Head of caudate nucleus (tissue), 42 donors: Measurements from ENCODE around the gene MRTFB.
A peak's percentile ranks its signal among the peaks of the same experiment; 100 is the strongest.
"Not testable (repeated sequence)": the region's sequence is repeated elsewhere in the genome, so short reads cannot be mapped to it uniquely, and the experiment has no call there.

Source experiments
- DNase-seq, 42 donors: peaks; one replicate each; pipeline versions ENCODE4 v3.0.0 to v3.0.0-alpha.2; 2020 to 2021; ENCODE audit warnings: mixed read lengths in 7 of 42
- intact Hi-C: fragments of 100-400 bp; cut with DNase I; formaldehyde crosslinking; loops from one replicate; pipeline ENCODE4 v1.15.0; 2022

The MRTFB gene

DNA sequence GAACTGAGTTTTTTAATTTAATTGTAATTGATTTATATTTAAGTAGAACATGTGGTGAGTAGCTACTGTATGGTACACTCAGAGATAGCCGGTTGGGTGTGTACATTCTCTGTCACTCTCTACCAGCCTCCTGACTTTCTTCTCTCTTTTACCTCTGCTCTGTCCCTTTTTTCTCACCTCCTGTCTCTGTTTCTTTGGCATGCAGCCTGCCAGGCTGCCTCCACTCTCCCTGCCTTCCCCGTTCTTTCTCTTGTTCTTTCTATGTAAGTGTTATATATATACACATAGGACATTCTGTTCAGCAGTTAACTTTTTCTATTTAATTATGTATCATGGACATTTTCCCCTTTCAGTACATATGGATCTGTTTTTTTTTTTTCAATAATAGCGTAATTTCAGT, 50.8 kb downstream of the MRTFB start:
- DNase-seq: no peak
- intact Hi-C loops: no loop called here

- intact Hi-C loops, DNase-seq: not testable (repeated sequence)
Observed at GRCh38 chr16:14122430-14122829, 51.3 kb downstream of the MRTFB start.

GRCh38 chr16:14125000-14125681, 54.0 kb downstream of the MRTFB start:
- intact Hi-C loops: no loop called here
- DNase-seq: no peak

GRCh38 chr16:14125708-14126107, 54.6 kb downstream of the MRTFB start:
- DNase-seq: no peak
- intact Hi-C loops: no loop called here

DNA sequence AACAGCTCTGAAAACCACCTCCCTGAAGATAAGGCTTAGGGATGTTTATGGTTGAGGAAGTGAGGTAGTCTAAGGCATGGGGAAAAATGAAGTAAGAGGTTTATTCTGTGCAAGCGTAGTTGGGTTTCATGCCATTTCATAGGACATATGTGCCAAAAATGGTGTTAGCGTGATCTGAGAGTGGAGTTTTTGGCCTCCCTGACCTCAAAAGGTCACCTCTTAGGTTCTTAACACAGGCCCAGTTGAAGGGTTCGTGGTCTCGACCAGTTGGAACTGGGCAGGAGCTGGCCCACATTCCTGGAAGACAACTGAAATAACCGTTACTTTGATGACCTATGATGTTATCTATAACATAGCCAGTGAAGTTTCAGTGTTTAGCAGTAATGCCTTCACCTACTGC, 57.0 kb downstream of the MRTFB start:
- intact Hi-C loops: no loop called here

DNA sequence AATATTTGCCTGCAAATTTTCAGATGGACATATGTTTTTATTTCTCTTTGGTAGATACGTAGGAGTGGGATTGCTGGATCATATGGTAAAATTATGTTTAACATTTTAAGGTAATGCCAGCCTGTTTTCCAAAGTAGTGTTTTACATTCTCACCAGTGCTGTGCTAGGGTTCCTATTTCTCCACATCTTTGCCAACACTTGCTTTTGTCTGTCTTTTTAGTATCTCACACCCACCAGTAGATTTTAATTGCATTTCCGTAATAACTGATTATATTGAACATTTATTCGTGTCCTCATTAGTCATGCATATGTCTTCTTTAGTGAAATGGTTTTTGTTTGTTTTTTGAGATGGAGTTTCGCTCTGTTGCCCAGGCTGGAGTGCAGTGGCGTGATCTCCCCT, 58.4 kb downstream of the MRTFB start:
- no peak for DNase-seq
- intact Hi-C loops: no loop called here

More for the DNA sequence above, 57.0 kb downstream of the MRTFB start:
- no peak for DNase-seq

DNA sequence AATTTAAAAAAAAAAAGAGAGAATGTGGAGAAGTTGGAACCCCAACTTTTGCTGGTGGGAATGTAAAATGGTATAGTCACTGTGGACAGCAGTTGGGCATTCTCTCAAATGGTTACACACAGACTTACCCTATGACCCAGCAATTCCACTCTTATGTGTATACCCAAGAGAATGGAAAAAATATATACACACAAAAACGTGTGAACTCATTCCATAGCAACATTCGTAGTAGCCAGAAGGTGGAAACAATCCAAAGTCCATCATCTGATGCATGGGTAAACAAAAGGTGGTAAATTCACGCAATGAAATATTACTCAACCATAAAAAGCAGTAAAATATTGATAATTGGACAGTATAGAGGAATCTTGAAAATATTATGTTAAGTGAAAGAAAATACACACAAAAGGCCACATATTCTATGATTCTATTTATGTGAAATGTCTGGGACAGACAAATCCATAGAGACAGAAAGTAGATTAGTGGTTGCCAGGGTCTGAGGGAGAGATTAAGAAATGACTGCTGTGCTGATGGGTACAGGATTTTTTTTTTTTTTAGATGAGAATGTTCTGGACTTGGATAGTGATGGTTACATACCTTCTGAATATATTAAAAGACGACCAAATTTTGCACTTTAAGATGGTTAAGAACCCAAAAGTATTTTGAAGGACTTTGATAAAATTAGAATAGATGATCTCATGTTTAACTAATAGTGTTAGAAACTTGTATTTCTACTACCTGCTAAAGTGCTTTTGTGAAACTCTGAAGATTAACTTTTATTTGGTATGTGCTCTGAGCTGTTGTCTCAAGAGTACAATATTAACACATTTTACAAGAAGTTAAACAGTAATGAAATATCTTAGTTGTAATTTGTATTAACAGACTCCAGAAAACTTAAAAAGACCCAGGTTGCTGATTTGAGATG, 60.9 kb downstream of the MRTFB start:
- no peak for DNase-seq
- intact Hi-C loops: no loop called here

GRCh38 chr16:14132696-14133048, 61.6 kb downstream of the MRTFB start:
- intact Hi-C loops: no loop called here
- no peak for DNase-seq

GRCh38 chr16:14133907-14134306, 62.8 kb downstream of the MRTFB start:
- intact Hi-C loops: no loop called here
- DNase-seq: no peak

GRCh38 chr16:14135704-14136103, 64.6 kb downstream of the MRTFB start:
- DNase-seq: no peak
- intact Hi-C loops: no loop called here

GRCh38 chr16:14139872-14140271, 68.8 kb downstream of the MRTFB start:
- no peak for DNase-seq
- intact Hi-C loops: no loop called here

DNA sequence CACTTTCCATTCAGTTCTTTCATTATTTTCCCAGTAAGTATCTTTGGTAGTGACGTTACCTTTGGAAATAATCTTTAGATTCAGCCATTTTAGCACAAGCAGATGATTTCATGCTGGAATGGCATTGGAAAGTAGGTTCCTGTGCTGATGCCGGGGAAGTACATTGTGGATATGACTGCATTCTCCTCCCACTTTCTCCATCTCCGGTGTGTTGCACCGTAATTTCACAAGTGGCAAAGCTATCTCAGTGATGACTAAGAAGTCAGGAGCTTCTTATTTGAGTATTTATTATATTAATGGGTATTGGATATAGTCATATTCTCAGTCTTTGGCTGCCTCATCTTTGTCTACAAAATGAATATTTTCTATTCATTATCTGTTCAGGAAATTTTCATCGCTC, 69.8 kb downstream of the MRTFB start:
- intact Hi-C loops: no loop called here
- peak in 28 of 42 donors; percentile 3 to 76 (median 32) for DNase-seq

DNA sequence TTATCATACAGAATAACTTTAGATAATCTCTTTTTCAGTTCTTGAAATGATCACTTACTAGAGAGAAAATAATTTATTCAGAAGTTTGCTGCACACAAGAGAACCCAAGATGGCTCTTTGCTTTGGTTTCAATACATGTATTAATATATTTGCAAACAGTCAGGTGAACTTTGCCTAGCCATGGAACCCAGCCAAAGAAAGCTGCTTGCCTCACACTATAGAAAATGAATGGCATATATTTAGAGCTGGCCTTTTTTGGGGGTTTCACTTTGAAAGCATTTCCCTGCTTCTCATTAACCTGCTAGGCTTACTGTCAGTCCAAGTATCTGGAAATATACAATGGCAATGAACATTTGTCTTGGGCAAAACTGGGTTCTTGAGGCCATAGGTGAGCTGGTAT, 75.3 kb downstream of the MRTFB start:
- intact Hi-C loops: no loop called here
- DNase-seq: no peak

- intact Hi-C loops: no loop called here
- no peak for DNase-seq
Observed at GRCh38 chr16:14148016-14148415, 76.9 kb downstream of the MRTFB start.

- intact Hi-C loops: no loop called here
- DNase-seq: no peak
Observed at GRCh38 chr16:14148569-14148968, 77.5 kb downstream of the MRTFB start.

- intact Hi-C loops: no loop called here
- DNase-seq: peak in 15 of 42 donors; percentile 4 to 62 (median 15)
Observed at GRCh38 chr16:14150796-14151195, 79.7 kb downstream of the MRTFB start.

GRCh38 chr16:14151256-14152030, 80.3 kb downstream of the MRTFB start:
- DNase-seq: no peak
- intact Hi-C loops: no loop called here

- DNase-seq: no peak
- intact Hi-C loops: no loop called here
Observed at GRCh38 chr16:14155572-14156190, 84.6 kb downstream of the MRTFB start.

GRCh38 chr16:14164916-14165662, 94.0 kb downstream of the MRTFB start:
- DNase-seq: no peak
- intact Hi-C loops: no loop called here
